KMS-11 (cell line): ENCODE results near the gene DLGAP5.
A peak's percentile ranks its signal among the peaks of the same experiment; 100 is the strongest.

Experiments used
- H2AFZ ChIP-seq: fragments of 200-600 bp; sonication (generic); 2 replicates; pipeline ENCODE4 v1.6.1; 2016; ENCODE audit warnings: antibody characterized with exemption, mixed run types, low read depth
- H3K27ac ChIP-seq: fragments of 200-600 bp; sonication (generic); 2 replicates; pipeline ENCODE4 v1.6.1; 2016; ENCODE audit warnings: mild to moderate bottlenecking, mixed run types
- H3K27me3 ChIP-seq: fragments of 200-600 bp; sonication (generic); 2 replicates; pipeline ENCODE4 v1.6.1; 2017; ENCODE audit warnings: mild to moderate bottlenecking, low read depth, mixed run types, moderate library complexity; ENCODE audit not compliant: insufficient read depth
- H3K36me3 ChIP-seq: fragments of 200-600 bp; sonication (generic); 2 replicates; pipeline ENCODE4 v1.6.1; 2017; ENCODE audit warnings: mild to moderate bottlenecking, mixed run types; ENCODE audit not compliant: insufficient read depth
- H3K4me1 ChIP-seq: fragments of 200-600 bp; sonication (generic); 2 replicates; pipeline ENCODE4 v1.6.1; 2016; ENCODE audit warnings: mild to moderate bottlenecking, low read depth, mixed run types; ENCODE audit not compliant: poor library complexity, severe bottlenecking
- H3K4me2 ChIP-seq: fragments of 200-600 bp; sonication (generic); 2 replicates; pipeline ENCODE4 v1.7.0; 2016; ENCODE audit warnings: mild to moderate bottlenecking, mixed run types
- H3K4me3 ChIP-seq: fragments of 200-600 bp; sonication (generic); IDR thresholded peaks from 2 replicates; pipeline ENCODE4 v1.6.1; 2017; ENCODE audit warnings: low read depth, low read length, mixed read lengths; ENCODE audit not compliant: insufficient read depth
- H3K79me2 ChIP-seq: fragments of 200-600 bp; sonication (generic); 2 replicates; pipeline ENCODE4 v1.6.1; 2016; ENCODE audit warnings: low read depth, mixed run types; ENCODE audit not compliant: insufficient read depth
- H3K9ac ChIP-seq: fragments of 200-600 bp; sonication (generic); 2 replicates; pipeline ENCODE4 v1.6.1; 2016; ENCODE audit warnings: mild to moderate bottlenecking, mixed run types
- H4K20me1 ChIP-seq: fragments of 200-600 bp; sonication (generic); 2 replicates; pipeline ENCODE4 v1.6.1; 2016; ENCODE audit warnings: mild to moderate bottlenecking, mixed run types; ENCODE audit not compliant: insufficient read depth
- TF ChIP-seq, protein P1 (sequence below): fragments of 200-600 bp; sonication (generic); conservative IDR thresholded peaks from 2 replicates; pipeline ENCODE4 v1.6.1; 2017; ENCODE audit warnings: low read depth, mild to moderate bottlenecking, antibody characterized with exemption, low read length, moderate library complexity, mixed read lengths

The DLGAP5 gene

GRCh38 chr14:55191203-55192053 lies at the start of gene DLGAP5:
Gene DLGAP5 (minus strand): TSS chr14:55191585. CDS start chr14:55189179, 2,406 bp downstream.
- Histone ChIP-seq H4K20me1 (no peaks in the 10 kb centered on the region), H3K4me3 (no peak within 1 kb of the TSS), H3K27me3 (no peaks in the 10 kb centered on the region), H3K27ac (peak within 1 kb of the TSS; percentile 24; the same call in 1 of the 2 replicates), H3K36me3 (no peaks in the 10 kb centered on the region), H3K4me2 (peak within 1 kb of the TSS; percentile 84), H2AFZ (peak within 1 kb of the TSS; percentile 90), H3K9ac (peak within 1 kb of the TSS; percentile 42; the same call in 1 of the 2 replicates), H3K4me1 (peaks cover 13% of the 10 kb centered on the region), H3K79me2 (peaks cover 21% of the 10 kb centered on the region)
- TF ChIP-seq, protein P1, sequence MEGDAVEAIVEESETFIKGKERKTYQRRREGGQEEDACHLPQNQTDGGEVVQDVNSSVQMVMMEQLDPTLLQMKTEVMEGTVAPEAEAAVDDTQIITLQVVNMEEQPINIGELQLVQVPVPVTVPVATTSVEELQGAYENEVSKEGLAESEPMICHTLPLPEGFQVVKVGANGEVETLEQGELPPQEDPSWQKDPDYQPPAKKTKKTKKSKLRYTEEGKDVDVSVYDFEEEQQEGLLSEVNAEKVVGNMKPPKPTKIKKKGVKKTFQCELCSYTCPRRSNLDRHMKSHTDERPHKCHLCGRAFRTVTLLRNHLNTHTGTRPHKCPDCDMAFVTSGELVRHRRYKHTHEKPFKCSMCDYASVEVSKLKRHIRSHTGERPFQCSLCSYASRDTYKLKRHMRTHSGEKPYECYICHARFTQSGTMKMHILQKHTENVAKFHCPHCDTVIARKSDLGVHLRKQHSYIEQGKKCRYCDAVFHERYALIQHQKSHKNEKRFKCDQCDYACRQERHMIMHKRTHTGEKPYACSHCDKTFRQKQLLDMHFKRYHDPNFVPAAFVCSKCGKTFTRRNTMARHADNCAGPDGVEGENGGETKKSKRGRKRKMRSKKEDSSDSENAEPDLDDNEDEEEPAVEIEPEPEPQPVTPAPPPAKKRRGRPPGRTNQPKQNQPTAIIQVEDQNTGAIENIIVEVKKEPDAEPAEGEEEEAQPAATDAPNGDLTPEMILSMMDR: no peak

DNA sequence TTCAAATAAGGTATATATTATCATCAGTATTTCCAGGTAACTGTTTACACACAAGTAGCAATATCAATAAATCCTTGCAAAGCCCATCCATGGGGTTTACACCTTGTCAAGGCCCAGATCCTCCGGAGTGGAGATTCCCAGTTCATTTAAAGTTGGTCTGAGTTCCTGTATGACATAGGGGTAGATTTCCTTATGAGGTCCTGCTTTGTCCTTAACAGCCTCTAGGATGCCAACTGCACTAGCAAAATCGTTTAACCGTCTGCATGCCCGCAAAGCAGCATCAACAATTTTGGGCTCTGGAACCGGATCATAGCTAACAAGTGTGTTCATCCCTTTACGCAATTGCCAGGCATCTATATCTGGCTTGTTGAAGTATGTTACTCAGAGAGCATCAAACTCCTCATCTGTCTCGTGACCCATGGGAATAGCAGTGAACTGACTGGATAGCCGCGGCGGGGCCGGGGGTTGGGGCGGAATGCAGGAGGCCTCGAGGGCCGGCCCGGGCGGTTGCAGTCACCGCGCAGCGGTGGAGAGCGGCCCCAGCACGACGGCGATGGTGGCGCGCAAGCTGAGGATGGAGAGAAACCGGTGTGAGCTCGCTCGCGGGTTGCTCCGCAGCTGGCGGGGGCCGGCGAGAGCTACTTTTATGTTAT lies 49.3 kb upstream of the DLGAP5 start:
- no peak overlapping the region for H3K4me2 ChIP-seq
- H4K20me1 ChIP-seq: no peaks in the 10 kb centered on the region
- TF ChIP-seq, protein P1: no peak
- H3K27ac ChIP-seq: no peak overlapping the region
- H3K36me3 ChIP-seq: no peaks in the 10 kb centered on the region
- H2AFZ ChIP-seq: no peak overlapping the region
- H3K27me3 ChIP-seq: no peaks in the 10 kb centered on the region
- no peak overlapping the region for H3K9ac ChIP-seq
- H3K79me2 ChIP-seq: no peaks in the 10 kb centered on the region
- H3K4me3 ChIP-seq: no peak overlapping the region
- no peaks in the 10 kb centered on the region for H3K4me1 ChIP-seq

DNA sequence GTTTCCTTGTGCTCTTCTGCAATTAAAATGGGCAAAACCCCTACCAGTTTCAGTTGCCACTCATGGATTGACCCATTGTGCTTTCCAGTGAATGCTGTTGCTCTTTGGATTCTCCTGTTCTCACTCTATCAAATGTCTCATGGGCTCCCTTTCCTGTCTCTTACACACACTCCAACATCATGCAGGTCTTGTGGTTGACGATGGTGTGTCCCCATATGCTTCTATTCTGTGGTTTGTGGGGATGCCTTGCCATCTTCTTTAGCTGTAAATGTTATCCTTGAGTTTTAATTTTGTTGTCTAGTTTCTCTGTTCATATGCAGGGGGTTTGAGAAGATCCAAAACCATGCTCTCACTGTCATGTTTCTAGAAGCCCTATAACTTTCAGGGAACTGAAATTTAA lies 47.9 kb upstream of the DLGAP5 start:
- H3K4me2 ChIP-seq: no peak overlapping the region
- H4K20me1 ChIP-seq: no peaks in the 10 kb centered on the region
- H3K9ac ChIP-seq: no peak overlapping the region
- H3K79me2 ChIP-seq: no peaks in the 10 kb centered on the region
- no peak overlapping the region for H2AFZ ChIP-seq
- H3K27me3 ChIP-seq: no peaks in the 10 kb centered on the region
- no peak overlapping the region for H3K27ac ChIP-seq
- H3K4me3 ChIP-seq: no peak overlapping the region
- TF ChIP-seq, protein P1: no peak
- no peaks in the 10 kb centered on the region for H3K4me1 ChIP-seq
- no peaks in the 10 kb centered on the region for H3K36me3 ChIP-seq

DNA sequence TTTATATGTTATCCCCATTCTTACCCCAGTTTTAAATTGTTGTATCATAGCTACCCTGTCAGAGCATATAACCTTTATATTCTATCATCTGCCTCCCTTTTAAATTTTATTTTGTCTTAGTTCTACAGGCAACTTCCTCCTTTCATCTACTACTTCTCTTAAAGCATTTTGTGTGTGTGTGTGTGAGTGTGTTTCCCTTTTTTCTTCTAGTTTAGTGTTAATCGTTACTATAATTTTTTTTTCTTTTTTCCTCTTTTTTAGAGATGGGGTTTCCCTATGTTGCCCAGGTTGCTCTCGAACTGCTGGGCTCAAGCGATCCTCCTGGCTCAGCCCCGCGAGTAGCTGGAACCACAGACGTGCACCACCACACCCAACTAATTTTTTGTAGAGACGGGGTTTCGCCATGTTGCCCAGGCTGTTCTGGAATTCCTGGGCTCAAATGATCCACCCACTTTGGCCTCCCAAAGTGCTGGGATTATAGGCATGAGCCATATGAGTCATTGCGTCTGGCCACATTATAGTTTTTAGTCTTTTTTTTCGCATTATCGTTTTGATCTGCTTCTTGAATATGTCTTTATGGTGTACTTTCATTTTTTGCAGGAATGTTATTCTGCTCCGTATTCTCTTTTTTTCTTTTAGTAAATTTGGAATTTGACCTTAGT lies 46.8 kb upstream of the DLGAP5 start:
- no peak overlapping the region for H3K4me3 ChIP-seq
- TF ChIP-seq, protein P1: no peak
- no peaks in the 10 kb centered on the region for H3K79me2 ChIP-seq
- H3K27ac ChIP-seq: no peak overlapping the region
- no peaks in the 10 kb centered on the region for H4K20me1 ChIP-seq
- no peak overlapping the region for H3K4me2 ChIP-seq
- H3K36me3 ChIP-seq: no peaks in the 10 kb centered on the region
- H3K4me1 ChIP-seq: no peaks in the 10 kb centered on the region
- H3K9ac ChIP-seq: no peak overlapping the region
- no peaks in the 10 kb centered on the region for H3K27me3 ChIP-seq
- no peak overlapping the region for H2AFZ ChIP-seq
